ENCODE measurements around the gene CEACAM3. TPM values are rescaled to one million over a fixed set of nuclear protein-coding genes. Genes with fewer than 3 reads are reported as not detected.

CEACAM3 gene
- total RNA-seq, 1 experiment from 2014 or later: not detected

Other genes starting within 250 kb of the CEACAM3 start
- not detected in 2 replicates for gene CEACAM21, start 220.4 kb upstream of the CEACAM3 start, total RNA-seq (2014; rRNA removed; shearing (Covaris generic))
- not detected in 2 replicates for gene CEACAM4, start 169.5 kb upstream of the CEACAM3 start, total RNA-seq (2014; rRNA removed; shearing (Covaris generic))
- gene CEACAM7, start 108.3 kb upstream of the CEACAM3 start, total RNA-seq (2014; rRNA removed; shearing (Covaris generic)): not detected in 2 replicates
- not detected in 2 replicates for gene CEACAM5, start 88.0 kb upstream of the CEACAM3 start, total RNA-seq (2014; rRNA removed; shearing (Covaris generic))
- not detected in 2 replicates for gene CEACAM6, start 41.1 kb upstream of the CEACAM3 start, total RNA-seq (2014; rRNA removed; shearing (Covaris generic))
- gene LYPD4, start 48.1 kb downstream of the CEACAM3 start, total RNA-seq (2014; rRNA removed; shearing (Covaris generic)): not detected in 2 replicates
- gene DMRTC2, start 48.5 kb downstream of the CEACAM3 start, total RNA-seq (2014; rRNA removed; shearing (Covaris generic)): not detected in 2 replicates
- gene RPS19, start 63.7 kb downstream of the CEACAM3 start, total RNA-seq (2014; rRNA removed; shearing (Covaris generic)): 1,363 and 2,314 TPM in 2 replicates
- 0.24 and 0.69 TPM in 2 replicates for gene CD79A, start 80.7 kb downstream of the CEACAM3 start, total RNA-seq (2014; rRNA removed; shearing (Covaris generic))
- 44.5 and 44.9 TPM in 2 replicates for gene ARHGEF1, start 86.6 kb downstream of the CEACAM3 start, total RNA-seq (2014; rRNA removed; shearing (Covaris generic))
- gene ERFL, start 131.9 kb downstream of the CEACAM3 start, total RNA-seq (2014; rRNA removed; shearing (Covaris generic)): not detected in 2 replicates
- gene RABAC1, start 162.7 kb downstream of the CEACAM3 start, total RNA-seq (2014; rRNA removed; shearing (Covaris generic)): 115 and 161 TPM in 2 replicates
- not detected in 2 replicates for gene ATP1A3, start 197.6 kb downstream of the CEACAM3 start, total RNA-seq (2014; rRNA removed; shearing (Covaris generic))

Measured in SJSA1 (cell line).